HG03378 (cell line): ENCODE results near the gene SCN3B.

Source experiments
- ATAC-seq: cut with Tn5 transposase; IDR thresholded peaks from one replicate; pipeline ENCODE4 v1.9.1; 2021; ENCODE audit warnings: mild to moderate bottlenecking, moderate library complexity; ENCODE audit not compliant: unreplicated experiment

SCN3B gene

GRCh38 chr11:123659311-123659710 is 4.9 kb upstream of the SCN3B start:
- ATAC-seq, result no peak

- ATAC-seq, result no peak
Measured at GRCh38 chr11:123653827-123654565, 428 bp downstream of the SCN3B start.

GRCh38 chr11:123653483-123653826 is 969 bp downstream of the SCN3B start:
- no peak for ATAC-seq

- no peak for ATAC-seq
Measured at GRCh38 chr11:123652599-123652998, 1.8 kb downstream of the SCN3B start.

- no peak for ATAC-seq
Measured at GRCh38 chr11:123650901-123651300, 3.5 kb downstream of the SCN3B start.

- ATAC-seq, result no peak
Measured at GRCh38 chr11:123645286-123645975, 9.0 kb downstream of the SCN3B start.

GRCh38 chr11:123642435-123642834 is 12.0 kb downstream of the SCN3B start:
- ATAC-seq, result no peak

- no peak for ATAC-seq
Measured at GRCh38 chr11:123641495-123641840, 13.0 kb downstream of the SCN3B start.

GRCh38 chr11:123640677-123641494 is 13.5 kb downstream of the SCN3B start:
- ATAC-seq, result peak; percentile 66

- ATAC-seq, result no peak
Measured at GRCh38 chr11:123640029-123640428, 14.4 kb downstream of the SCN3B start.

- no peak for ATAC-seq
Measured at GRCh38 chr11:123630126-123630608, 24.3 kb downstream of the SCN3B start.

- ATAC-seq, result no peak
Measured at GRCh38 chr11:123628936-123629683, 25.3 kb downstream of the SCN3B start.

- no peak for ATAC-seq
Measured at GRCh38 chr11:123624974-123625373, 29.4 kb downstream of the SCN3B start.

GRCh38 chr11:123622576-123622975 is 31.8 kb downstream of the SCN3B start:
- no peak for ATAC-seq

- no peak for ATAC-seq
Measured at GRCh38 chr11:123616505-123617198, 37.8 kb downstream of the SCN3B start.

GRCh38 chr11:123611698-123612097 is 42.7 kb downstream of the SCN3B start:
- ATAC-seq, result no peak

- ATAC-seq, result no peak
Measured at GRCh38 chr11:123608945-123609344, 45.5 kb downstream of the SCN3B start.

GRCh38 chr11:123608371-123608770 is 46.1 kb downstream of the SCN3B start:
- no peak for ATAC-seq

- ATAC-seq, result no peak
Measured at GRCh38 chr11:123607781-123608180, 46.6 kb downstream of the SCN3B start.

GRCh38 chr11:123603666-123604065 is 50.8 kb downstream of the SCN3B start:
- no peak for ATAC-seq
